HG03558 (cell line): ENCODE data around the gene KCNAB1.
"Not testable (repeated sequence)": the region's sequence is repeated elsewhere in the genome, so short reads cannot be mapped to it uniquely, and the experiment has no call there.

Experiments used
- ATAC-seq: cut with Tn5 transposase; IDR thresholded peaks from one replicate; pipeline ENCODE4 v1.9.1; 2021; ENCODE audit warnings: moderate number of reproducible peaks; ENCODE audit not compliant: unreplicated experiment; ENCODE audit errors: extremely low read depth

The KCNAB1 gene

GRCh38 chr3:156543043-156543555 is 422.7 kb downstream of the KCNAB1 start:
- ATAC-seq: no peak

GRCh38 chr3:156547637-156548036 is 427.3 kb downstream of the KCNAB1 start:
- no peak for ATAC-seq

GRCh38 chr3:156548041-156548687 is 427.8 kb downstream of the KCNAB1 start:
- ATAC-seq: no peak

- no peak for ATAC-seq
Measured at GRCh38 chr3:156548902-156549301, 428.5 kb downstream of the KCNAB1 start.

DNA sequence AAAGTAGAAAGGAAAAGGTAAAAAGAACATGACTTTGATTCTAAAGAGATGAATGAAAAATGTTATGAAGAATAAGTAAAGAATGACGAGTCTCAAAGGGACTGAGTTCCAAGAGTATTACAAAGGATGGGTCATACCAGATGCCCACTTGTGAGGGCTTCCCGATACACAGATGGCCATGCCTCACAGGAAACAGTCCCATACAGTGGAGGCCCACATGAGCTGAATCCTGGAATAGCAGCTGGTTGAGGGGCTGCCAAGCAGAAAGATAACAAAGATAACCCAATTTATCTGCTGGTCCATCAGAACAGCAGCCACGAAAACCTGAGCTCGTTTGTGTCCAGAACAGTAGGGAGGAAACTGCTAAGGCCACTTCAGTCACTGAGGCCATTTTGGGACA is 430.9 kb downstream of the KCNAB1 start:
- ATAC-seq: no peak

DNA sequence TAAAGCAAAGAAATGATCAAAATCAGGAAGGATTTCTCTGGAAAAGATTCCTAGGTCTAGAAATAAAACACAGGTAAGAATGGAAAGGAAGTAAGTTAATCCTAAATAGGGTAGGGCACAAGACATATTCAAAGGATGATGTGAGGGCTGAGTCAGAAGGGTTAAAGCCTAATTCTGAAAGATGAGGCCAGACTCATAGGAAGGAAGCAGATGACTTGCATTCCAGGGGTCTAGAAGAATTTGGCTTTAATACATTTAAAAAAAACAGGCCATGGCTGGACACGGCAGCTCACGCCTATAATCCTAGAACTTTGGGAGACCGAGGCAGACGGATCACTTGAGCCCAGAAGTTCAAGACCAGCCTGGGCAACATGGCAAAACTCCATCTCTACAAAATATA is 431.4 kb downstream of the KCNAB1 start:
- no peak for ATAC-seq

DNA sequence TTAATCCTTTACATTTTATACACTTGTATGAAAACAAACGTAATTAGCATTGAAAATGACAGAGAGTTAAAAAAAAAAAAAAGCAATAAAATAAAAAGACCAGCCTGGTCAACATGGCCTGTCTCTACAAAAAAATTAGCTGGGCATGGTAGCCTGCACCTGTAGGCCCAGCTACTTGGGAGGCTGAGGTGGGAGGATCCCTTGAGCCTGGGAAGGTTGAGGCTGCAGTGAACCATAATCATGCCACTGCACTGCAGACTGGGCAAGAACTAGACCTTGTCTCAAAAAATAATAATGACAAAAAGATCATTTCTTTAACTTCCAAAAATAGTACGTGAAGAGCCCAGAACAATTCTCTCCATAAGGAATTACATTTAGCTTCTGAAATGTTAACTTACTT is 432.6 kb downstream of the KCNAB1 start:
- ATAC-seq: no peak

- no peak for ATAC-seq
Measured at GRCh38 chr3:156553705-156554356, 433.5 kb downstream of the KCNAB1 start.

DNA sequence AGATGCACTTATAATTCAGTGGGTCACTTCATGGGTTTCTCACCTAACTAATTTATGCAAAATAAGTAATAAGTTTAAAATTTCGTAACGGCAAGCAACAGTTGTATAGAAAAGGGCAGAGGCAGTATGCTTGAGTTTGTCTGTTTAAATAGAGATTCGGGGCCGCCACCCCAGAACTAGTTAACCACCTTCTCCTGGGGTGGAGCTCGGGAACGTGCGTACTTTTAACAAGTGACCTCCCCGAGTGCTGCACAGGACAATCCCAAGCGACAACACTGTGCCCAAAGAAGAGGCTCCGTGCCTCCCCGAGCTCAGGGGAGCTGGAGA is 434.1 kb downstream of the KCNAB1 start:
- ATAC-seq: no peak

DNA sequence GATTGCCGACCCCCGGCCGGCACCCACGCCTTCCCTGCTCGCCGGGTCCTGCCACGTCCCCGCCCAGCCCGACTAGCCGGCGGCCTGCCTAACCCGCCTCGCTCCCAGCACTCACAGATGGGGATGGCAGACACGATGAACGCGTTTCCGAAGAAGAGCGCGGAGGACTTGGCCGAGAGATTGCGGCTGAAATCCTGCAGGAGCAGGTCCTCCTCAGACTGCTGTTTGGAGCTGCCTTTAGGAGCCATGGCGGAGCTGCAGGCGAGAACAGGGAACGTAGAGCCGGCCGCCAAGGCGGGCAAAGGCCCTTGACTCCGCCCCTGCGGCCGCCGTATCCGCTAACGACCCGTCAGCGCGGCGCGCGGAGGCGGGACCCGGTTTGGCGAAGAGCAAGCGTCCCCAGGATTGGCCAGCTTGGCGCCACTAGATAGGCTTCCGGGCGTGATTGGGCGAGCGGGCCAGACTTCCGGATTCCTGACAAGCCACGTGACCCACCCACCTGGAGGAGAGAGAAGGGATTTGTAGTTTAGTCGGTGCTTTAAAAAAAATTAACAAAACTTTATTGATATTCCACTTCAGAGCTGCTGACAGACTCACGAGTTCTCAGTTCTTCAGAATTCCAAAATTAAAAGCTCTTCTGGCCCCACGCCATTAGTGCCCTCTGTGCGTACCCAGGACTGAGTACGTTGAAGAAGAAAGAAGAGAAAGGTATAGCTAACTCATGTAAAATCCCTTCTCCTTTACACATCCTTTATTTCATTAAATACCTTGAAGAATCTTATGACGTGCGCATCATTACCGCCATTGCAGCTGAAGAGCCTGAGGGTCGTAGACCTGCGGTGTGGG is 434.7 kb downstream of the KCNAB1 start, which contains the start of gene SSR3:
SSR3 (minus strand) TSS at position 276 of the 846 bp plus-strand sequence; CDS start at position 248, 28 bp downstream.
- ATAC-seq: peak; percentile 98

DNA sequence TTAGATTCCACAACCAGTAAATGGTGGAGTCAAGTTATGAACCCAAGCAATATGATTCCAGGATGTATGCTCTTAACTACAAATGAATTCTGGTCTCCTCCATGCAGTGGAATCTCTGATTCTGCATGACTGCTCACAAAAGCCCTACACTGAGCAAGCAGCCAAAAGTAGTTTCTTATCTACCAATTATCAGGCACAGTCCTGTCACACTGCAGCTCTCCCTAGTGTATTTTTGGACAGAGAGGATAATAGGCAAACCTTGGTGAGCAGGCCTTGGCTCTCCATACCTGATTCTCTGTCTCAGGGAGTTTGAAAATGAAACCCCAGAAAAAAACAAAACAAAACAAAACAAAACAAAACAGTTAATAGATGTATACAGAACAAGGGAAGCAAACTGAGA is 438.0 kb downstream of the KCNAB1 start:
- no peak for ATAC-seq

DNA sequence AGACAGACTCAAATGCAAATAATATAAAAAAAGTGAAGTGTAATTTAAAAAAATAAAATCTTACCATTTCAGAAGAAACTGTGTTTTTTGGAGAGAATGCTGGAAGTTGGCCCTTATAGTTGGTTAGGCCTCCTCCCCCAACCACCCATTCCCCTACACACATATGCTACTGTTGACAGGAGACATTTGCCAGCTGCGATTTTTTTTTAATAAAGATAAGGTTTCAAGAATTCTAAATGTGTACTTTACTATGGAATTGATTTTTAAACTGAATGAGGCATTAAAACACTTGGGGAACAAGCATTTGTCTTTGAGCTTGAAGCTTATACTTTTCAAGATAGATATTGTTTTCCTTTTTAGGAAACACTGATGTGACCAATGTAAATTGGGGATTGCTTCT is 438.9 kb downstream of the KCNAB1 start:
- no peak for ATAC-seq

- ATAC-seq: no peak
Measured at GRCh38 chr3:156561533-156561932, 441.2 kb downstream of the KCNAB1 start.

DNA sequence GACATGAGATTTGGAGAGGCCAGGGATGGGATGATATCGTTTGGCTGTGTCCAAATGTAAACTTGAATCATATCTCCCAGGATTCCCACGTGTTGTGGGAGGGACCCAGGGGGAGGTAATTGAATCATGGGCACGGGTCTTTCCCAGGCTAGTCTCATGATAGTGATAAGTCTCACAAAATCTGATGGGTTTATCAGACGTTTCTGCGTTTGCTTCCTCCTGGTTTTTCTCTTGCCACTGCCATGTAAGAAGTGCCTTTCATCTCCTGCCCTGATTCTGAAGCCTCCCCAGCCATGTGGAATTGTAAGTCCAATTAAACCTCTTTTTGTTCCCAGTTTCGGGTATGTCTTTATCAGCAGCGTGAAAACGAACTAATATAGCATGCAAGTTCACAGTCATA is 442.1 kb downstream of the KCNAB1 start:
- not testable (repeated sequence) for ATAC-seq

DNA sequence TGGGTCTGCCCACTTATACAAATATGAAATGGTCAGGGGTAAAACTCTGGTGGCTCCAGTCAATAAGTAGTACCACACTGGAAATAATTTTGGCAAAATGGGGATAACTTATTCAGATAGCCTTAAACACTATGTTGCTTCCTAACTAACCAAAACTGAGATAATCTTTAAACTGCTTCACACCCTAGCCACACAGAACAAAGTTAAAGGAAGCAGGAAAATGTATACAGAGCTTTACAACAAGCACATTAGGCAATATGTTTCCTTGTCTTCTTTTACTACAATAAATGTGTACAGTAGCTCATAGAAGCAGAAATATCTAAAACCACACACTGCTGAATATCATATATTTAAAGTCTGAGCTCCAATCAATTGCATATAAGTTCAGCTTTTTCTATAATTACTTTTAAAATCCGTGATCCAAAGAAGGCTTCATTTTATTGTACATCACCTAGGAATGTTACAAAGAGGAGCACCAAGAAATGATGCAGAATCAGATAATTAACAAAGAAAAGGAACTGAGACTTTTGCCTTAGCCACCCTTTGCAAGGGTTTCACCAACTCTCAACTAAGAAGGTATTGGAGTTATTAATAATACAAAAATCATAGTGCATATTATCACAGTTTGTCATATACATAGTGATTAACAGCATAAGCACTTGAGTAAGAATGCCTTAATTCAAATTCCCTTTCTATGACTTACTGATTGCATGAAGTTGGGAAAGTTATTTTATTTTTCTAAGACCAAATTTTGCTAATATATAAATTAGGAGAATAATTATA is 443.7 kb downstream of the KCNAB1 start:
- no peak for ATAC-seq

DNA sequence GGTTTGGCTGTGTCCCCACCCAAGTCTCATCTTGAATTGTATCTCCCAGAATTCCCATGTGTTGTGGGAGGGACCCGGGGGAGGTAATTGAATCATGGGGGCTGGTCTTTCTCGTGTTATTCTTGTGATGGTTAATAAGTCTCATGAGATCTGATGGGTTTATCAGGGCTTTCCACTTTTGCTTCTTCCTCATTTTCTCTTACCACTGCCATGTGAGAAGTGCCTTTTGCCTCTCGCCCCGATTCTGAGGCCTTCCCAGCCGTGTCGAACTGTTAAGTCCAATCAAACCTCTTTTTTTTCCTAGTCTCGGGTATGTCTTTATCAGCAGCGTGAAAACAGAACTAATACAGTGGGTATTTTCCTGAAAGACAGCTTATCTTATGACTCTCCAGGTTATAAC is 448.6 kb downstream of the KCNAB1 start:
- not testable (repeated sequence) for ATAC-seq

- ATAC-seq: not testable (repeated sequence)
Measured at GRCh38 chr3:156569881-156570280, 449.5 kb downstream of the KCNAB1 start.

- no peak for ATAC-seq
Measured at GRCh38 chr3:156575641-156576040, 455.3 kb downstream of the KCNAB1 start.

DNA sequence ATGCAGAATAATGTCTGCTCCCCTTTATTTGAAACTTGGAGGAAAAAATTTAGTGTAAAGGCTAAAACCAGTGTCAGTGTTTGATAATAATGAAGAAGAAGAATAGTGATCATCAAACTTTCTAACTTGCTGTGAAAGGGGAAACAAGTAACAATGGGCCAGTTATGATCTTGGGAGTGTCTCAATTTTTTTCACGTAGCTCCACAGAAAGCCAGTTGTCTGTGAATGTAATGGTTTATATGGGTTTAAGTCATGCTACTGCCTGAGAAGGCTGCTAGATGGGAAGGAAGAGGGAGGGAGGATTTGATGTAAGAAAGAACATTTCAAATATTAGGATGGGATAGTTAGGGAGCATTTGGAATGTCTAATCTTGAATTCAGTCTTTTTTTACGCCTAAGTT is 455.7 kb downstream of the KCNAB1 start:
- ATAC-seq: no peak

DNA sequence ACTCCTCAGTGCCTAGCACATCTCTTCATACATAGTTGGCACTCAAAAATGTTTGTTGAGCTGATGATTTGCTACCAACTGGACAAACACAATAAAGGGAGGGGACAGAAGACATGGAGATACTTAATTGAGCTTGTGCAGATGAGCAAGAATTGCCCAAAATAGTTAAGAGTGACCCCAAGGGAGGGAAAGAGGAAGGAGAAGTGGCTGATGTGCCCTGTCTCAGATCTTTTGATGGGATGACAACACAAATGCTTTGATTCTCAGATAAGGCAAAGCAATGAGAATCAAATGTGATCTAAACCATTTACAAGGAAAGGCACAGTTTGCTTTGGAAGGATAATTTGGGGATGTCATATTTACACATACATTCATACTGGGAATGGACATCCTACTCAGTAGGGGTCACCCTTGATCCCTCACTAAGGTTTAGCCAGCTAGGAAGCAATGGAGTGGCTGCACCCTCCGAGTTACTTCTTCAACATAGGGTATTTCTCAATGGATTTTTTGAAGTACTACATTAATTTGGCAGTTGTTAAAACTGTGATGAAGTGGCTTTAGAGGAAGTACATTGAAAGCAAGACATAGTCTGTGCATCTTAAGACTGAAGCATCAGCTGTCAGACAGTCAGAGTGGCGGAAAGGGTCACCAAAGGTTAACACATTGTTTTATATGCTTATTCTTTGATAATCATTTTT is 456.4 kb downstream of the KCNAB1 start:
- ATAC-seq: no peak
